DMS 273 (cell line): ENCODE measurements around the gene IFI16.

Source experiments
- DNase-seq: peaks from one replicate; lab custom pipeline; 2025; ENCODE audit not compliant: unreplicated experiment; lab: John Stamatoyannopoulos, UW

IFI16 gene

DNA sequence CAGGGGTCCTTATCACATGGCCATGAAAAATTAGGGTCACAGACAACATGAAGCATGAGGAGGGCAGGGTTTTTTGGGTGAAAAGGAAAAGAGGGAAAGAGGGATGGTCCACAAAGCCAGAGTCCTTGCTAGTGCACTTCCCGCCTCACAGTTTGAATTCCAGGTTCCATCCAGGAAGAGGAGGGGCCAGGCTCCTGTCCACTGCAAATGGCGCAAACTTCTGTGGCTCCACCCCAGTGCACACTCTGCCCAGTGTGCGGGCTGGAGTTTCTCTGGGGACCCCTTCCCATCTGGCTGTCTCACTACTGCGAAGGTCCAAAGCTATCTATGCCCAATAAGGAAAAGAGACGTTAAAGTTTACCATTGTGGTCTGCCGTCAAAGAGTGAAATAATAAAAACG is 49.0 kb downstream of the IFI16 start:
- no peak for DNase-seq

DNA sequence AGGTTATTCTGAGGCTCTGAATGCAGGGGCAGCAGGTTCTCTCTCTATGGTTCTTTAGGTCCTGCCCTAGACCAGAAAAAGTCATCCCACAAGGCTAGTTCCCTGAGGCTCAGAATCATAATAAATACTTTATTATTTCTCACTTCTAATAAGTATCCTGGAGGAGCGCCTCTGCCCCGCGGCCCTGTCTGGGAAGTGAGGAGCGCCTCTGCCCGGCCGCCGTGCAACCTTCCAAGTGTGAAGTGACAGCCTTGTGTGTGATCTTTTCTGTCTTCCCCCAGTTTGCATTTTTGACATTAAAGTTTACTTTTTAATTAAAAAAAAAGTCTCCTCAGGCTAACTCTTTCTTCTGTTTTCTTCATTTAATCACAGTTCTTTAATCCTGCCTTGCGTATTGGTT is 55.4 kb downstream of the IFI16 start:
- DNase-seq, result no peak

DNA sequence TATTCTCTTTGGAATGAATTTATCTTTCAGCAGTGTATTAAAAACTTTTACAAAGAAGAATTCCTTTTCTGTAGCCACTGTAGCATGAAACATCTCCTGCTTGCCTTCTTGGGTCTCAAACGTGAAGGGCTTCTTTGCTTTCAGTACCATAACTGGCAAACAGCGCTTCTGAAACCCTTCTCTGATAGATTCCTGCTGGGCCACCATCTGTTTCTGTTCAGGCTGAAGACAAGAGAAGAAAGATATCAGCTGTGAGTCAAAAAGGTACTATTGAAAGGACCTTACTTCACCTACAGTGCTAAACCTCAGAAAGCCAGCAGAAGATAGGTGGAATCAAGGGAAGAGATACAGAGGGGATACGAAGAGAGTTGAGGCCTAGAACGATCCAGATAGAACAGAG is 56.4 kb downstream of the IFI16 start:
- peak; percentile 0 for DNase-seq

DNA sequence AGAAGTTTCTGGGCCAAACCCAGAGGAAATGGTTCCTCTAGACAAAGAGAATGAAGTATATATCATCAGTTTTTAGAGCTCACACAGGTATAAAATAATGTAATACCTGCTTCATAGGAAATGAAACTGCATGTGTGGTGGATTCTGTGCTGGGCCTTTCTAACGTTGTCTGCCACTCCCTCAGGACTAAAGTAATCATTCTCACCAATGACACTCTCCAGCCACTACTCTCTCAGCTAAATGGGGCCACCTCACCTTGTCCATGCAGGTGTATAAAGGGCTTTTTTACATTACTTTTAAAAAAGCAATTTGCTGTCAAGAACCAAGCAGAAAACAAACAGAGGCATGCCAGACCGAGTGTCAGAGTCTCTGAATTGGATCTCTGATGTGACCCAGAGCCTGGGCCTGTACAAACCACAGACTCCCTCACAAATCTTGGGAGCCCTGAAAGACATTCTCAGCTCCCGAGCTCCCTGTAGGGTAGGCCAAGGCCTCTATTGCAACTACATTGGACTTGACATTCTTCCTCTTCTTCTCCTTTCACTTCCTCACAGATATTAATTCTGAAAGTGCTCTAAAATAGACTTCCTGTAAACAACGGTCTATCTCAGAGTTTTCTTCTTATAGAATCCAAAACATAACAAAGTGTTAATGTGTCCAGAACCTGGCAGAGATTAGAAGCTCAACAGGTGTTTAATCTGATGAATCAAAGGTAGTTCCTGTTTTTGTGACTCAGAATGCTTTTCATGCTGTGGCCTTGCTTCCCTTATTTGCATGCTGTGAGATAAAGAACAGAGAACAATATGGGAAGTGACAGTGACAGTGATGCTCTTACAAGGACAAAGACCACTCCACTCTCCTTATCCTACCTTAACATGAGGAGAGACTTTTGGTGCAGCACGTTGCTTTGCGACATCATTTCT is 58.3 kb downstream of the IFI16 start:
- no peak for DNase-seq

DNA sequence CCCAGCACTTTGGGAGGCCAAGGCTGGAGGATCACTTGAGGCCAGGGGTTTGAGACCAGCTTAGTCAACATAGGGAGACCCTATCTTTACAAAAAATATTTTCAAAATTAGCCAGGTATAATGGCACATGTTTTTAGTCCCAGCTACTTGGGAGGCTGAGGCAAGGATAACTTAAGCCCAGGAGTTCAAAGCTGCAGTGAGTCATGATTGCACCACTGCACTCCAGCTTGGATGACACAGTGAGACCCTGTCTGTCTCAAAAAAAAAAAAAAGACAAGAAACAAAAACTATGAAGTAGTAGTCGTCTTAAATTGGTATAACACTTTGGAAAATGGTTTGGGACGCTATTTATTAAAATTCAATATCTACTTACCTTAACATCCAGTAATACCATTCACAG is 59.2 kb downstream of the IFI16 start:
- DNase-seq, result no peak

DNA sequence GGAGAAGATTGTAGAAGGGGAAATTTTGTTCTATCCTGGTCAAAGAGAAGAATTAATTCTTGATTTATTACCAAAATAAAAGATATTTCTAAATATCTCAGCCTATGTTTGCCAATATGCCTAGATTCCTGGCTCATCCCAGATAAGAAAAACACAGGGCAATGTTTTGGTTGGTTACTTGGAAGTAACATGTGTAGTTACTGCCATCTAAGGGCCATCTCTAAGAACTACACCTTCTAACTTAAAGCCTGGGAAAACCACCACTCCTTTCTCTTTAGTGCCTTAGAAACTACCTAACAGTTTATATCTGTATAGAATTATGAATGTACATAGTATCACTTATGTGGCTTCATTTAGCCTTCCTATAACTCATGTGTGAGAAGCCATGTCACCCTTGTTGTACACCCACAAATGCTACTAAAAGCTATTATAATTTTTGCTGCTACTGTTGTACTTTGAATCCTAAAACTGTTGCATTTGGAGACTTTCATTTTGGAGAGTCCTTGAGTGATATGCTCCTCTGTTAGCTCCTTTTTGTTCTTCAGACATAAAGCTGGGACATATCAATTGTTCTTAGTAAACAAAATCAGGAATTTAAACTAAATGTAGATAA is 62.4 kb downstream of the IFI16 start:
- DNase-seq, result peak; percentile 69

DNA sequence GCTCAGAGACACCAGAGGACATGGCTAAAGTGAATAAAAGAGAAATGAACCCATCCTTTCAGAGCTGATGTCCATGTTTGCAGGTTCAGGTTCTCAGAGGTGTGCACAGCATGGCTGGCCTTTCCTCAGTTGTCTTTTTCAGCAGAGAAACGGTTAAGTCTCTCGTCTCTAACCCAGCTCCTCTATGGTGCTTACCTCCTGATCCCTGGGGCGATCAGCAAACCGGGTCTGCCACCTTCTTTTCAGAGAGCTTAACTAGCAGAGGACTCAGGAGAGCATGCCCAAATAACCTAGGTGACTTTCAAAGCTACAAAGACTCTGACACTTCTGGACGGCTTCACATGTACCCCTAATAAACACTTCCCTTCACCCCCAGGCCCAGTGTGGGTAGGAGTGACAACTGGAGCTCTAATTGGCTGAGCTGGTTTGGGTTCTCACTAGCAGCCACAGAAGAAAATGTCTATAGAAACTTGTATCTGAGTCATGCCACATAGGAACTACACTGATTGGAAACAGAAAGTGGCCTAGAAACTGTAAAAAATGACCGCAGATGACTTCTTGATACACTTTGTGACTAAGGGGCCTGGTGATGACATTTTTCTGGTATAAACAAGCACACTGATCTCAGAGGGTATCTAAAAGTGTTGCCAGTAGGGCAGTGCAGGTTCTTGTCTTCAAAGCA is 66.9 kb downstream of the IFI16 start, which contains the start of gene AIM2:
AIM2 (minus strand) TSS at position 329 of the 682 bp plus-strand sequence. CDS start 3,267 bp downstream, outside the sequence.
- DNase-seq, result no peak

DNA sequence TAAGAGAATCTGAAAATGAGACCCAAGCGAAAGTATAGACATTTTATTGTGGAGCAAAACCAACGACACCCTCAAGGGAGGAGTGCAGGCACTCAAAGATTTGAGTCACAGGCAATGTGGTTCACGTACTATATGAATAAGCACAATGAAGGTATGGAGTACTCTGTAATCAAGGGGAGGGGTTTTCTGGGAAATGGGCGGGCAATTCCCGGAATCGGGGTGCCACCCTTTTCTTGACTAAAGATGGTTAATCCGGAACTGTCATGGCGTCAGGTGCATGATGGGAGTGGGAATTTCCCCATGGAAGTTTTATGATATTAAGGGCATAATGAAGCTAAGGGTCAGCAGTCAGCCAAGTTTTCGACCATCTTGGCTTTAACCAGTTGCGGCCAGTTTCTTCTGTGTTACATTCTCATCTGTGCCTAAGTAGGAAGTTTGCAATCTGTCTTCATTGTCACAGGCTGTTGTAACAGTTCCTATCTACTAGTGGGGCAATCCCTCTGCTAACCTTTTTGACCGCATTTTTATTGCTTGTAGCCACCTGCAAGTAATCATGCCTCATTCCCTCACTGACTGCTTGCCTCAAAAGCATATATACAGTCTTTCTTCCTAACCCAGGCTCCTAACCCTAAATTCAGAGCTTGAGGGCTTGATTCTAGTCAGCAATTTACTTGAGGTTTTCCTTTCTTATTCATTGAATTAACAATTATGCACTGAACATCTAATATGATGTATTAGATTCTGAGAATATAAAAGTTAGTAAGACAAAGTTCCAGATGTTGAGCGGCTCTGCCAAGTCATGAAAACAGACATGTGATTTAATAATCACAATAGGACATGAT is 67.6 kb downstream of the IFI16 start:
- DNase-seq, result no peak

DNA sequence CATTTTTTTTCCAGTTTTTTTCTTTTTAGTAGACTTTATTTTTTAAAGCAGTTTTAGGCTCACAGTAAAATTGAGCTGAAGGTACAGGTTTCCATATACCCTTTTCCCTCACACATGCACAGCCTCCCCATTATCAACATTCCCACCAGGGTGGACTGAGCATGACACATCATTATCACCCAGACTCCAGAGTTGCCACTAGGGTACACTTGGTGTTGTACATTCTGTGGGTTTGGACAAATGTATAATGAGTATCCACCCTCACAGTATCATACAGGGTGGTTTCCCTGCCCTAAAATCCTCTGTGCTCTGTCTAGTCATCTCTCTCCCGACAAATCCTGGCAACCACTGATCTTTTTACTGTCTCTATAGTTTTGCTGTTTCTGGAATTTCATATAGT is 69.8 kb downstream of the IFI16 start:
- DNase-seq, result no peak

DNA sequence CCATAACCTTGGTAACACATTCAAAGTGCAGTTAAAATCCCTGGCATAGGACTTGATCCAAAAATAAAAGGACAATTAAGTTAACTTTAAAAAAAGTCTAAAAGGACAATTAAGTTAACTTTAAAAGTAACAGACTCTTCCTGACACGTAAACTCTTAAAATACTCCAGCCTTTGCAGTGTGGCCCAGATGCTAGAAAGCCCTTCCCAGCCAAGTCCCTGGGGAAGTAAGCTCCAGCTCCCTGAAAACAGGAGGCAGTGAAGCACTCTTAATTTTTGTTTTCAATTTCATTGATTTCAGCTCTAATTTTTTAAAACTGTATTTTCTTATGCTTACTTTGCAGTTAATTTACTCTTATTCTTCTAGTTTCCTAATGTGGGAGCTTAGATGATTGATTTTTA is 71.9 kb downstream of the IFI16 start:
- DNase-seq, result no peak

DNA sequence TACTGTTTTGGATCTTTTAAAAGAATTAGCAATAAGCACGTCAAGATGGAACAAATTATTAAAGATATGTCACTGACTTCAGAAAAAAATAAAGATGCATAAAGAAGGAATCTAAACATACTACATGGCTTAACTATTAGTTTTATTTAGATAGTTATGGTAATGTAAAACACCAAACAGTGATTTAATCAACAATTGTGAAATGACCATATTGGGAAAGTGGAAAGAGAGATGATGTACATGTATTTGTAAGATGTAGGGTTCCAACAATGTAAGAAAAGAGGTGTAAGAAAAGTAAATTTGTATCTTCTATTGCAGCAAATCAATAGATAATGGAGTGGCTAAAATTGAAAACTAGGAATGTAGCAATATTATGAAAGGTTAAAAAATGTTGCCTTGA is 73.3 kb downstream of the IFI16 start:
- DNase-seq, result no peak

DNA sequence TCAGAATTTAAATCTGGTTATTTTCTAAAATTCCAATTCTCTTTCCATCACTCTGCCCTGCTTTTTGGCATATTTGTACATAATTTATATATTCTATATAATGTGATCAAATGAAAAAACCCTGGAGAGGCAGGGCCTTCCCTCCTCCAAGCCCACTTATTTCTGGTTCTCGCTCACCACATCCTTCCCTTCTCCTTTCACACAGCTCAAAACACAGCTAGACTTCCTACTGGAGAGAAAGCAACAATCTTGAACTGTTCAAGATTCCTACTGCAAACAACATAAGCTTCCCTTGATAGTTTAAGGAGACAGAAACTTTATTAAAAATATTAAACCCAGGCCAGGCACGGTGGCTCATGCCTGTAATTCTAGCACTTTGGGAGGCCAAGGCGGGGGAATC is 74.4 kb downstream of the IFI16 start:
- no peak for DNase-seq

DNA sequence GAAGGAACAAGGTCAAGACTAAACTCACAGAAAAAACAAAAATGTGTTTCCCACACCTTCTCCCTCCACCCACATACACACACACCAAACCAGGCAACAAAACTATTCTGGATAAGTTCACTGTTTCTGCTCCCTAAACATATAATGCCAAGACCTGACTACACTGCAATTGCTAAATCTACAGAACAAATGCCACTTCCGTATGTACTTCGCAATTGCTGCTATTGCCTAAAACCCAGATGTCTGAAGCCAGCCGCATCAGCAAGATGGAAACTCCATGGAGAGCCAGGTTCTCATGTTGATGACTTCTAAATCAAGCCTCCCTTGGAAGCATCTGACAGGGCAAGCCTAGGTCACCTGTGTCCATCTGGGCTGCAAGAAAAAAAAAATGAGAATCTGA is 75.2 kb downstream of the IFI16 start:
- no peak for DNase-seq

DNA sequence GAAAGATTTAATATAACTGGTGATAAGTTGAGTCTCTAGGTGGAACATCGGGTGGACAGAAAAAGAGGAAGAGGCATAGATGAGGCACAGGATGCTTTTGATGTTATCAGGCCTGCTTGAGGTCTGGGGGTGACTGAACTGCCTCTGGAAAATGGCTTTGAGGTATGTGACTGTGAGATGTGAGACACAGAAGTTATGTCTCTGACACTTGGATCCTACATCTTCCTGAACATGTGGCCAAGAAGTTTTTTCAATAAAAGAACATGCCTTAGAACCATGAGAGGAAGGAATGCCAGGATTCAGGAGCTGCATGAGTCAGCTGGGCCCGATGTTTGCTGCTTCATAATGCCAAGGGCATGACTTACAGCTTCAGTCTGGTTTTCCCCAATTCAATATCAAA is 78.3 kb downstream of the IFI16 start:
- no peak for DNase-seq

DNA sequence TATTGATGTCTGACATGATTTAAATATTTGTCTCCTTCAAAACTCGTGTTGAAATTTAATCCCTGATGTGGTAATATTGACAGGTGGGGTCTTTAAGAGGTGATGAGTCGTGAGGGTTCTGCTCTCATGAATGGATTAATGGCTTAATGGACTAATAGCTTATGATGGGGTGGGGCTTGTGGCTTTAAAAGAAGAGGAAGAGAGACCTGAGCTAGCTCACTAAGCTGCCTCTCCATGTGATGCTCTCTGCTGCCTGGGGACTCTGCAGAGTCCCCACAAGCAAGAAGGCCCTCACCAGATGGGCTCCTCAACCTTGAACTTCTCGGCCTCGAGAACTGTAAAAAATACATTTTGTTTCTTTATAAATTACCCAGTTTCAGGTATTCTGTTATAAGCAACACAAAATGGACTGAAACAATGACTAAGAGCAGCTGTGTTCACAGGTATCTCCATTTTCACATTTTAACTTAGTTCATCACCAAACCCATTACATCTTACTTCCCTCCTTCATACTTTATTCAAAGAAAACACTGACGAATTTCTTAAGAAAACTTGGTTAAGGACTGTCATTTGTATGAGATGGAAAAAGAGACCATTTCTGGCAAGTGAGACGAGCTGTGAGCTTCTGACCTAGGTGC is 79.0 kb downstream of the IFI16 start:
- no peak for DNase-seq

DNA sequence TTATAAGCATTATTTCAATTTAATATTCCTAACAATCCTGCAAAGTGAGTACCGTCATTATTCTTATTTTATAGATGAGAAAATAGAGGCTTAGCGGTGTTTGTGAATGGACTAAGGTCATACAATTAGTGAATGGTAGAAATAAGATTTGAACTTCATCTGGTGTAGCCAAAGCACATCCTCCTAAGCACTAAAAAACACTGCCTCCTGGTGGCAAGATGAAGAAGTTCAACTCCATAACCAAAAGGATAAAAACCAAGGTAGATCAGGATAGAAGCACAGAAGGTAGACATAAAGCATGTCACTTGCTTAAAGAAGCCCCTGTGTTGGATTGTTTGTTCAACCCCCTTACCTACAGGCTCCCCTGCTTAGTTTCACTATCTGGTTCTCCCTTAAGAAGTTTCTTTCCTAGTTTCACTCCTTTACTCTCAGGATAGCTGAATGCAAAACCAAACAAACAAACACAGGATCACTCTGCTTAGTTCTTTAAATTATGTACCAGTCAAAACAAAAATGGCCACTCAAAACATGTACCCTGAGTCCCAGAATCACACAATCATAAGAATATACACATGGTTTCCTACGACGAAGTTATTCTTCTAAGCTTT is 79.6 kb downstream of the IFI16 start:
- peak; percentile 44 for DNase-seq

DNA sequence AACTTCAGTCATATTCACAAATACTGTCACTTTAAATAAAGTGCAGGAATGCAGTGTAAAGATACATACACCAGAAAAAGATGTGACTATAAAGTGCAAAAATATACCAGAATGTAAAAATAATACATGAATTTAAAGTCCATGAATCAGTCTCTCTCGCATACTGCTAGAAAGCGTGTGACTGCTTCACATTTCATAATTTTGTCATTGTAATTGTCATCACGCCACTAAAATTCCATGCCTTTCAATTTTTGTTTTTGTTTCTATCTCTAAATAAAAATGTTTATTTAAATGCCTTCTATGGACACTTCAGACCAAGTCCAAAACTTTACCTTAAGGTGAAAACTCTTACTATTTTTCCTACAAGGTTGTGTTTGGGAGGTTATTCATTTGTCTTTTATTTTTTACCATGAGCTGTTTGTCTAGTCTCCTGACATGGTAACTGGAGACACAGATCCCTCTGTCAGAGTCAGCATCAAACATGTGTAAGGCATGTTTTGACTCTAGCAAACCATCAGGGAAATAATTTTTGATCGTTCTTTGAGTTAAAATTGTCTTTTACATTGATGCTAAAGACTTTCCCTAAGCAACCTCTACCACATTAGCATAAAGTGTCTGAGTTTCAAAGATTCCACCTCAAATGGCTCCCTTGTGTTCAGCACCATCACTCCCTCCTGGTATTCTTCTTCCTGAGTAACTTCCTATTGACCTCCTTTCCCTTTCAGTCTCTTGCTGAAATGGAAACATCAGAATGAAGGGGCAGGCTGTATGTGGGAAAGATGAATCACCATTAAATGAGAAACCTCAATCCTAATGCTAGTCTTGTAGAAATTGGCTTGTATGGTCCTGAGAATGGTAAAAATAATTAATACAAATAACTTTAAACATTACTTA is 80.8 kb downstream of the IFI16 start:
- DNase-seq, result no peak

DNA sequence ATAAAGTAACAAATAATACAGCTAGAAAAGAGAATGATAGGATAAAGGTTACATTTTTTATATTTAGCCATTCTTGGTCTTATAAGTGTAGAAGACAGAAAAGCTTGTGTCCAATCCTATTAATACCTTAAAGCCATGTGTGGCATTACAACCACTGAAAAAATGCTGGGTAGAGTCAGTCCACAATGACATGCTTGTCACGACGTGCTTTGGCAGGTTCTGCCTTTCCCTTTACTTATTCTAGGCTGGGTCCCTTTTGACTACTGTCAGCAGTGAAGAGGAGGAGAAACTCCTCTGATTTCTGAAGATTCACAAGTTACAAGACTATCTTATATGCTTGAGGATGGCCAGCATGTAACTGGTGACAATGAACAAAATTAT is 81.5 kb downstream of the IFI16 start:
- DNase-seq, result no peak

DNA sequence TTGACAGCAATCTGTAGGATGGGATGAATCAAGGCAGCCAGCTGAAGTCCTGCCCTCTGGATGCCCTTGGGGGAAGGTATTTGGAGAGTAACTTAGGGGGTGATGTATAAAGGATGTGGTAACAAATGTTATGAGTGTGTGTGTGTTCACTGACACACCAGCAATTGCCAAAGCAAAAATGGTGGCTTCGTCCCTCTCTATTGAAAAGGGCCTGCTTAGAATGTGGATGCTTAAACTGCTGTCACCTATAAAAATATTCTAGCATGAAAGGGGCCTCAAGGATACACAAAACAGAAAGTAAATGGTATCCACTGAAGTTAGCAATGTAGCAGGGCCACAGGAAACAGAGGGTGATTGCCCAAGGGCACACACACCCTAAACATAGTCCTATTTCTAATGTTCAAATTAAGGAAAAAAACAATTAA is 81.9 kb downstream of the IFI16 start:
- DNase-seq, result no peak
